ENCODE results near the gene TMED7.

DNA sequence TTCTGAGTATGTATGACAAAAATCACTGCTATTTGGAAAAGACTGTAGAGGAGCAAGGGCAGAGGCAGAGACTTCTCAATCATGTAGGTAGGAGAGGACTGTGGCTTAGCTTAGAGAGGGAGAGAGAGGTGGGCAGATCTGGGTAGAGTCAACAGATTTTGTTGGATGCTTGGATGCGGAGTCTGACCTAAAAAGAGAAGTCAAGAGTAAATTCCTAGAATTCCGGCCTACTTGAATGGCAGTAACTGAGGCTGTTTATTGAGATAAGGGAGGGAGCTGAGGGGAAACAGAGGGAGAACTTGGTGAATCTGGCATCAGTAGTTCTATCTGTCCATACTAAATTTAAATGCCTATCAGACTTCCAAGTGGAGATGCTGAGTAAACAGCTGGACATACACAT lies 25.9 kb downstream of the TMED7 start:
- no peak for TF ChIP-seq CBFB (CRISPR knock-in tag; IDR thresholded peaks at IDR 0.05)
- TF ChIP-seq, protein P1, sequence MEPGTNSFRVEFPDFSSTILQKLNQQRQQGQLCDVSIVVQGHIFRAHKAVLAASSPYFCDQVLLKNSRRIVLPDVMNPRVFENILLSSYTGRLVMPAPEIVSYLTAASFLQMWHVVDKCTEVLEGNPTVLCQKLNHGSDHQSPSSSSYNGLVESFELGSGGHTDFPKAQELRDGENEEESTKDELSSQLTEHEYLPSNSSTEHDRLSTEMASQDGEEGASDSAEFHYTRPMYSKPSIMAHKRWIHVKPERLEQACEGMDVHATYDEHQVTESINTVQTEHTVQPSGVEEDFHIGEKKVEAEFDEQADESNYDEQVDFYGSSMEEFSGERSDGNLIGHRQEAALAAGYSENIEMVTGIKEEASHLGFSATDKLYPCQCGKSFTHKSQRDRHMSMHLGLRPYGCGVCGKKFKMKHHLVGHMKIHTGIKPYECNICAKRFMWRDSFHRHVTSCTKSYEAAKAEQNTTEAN (CRISPR knock-in tag; conservative IDR thresholded peaks at IDR 0.05), result no peak
- TF ChIP-seq MED1 (CRISPR knock-in tag; IDR thresholded peaks at IDR 0.05), result no peak
- TF ChIP-seq TCF7L2 (IDR thresholded peaks at IDR 0.05; ENCODE audit: low read depth, low read length), result no peak

Data from HepG2 (cell line).